CD14-positive monocyte (primary cell): ENCODE measurements around the gene TP73. TPM values are rescaled to one million over a fixed set of nuclear protein-coding genes. Genes with fewer than 3 reads are reported as not detected.

Source experiments
- DNase-seq, 3 donors: peaks; one replicate each; pipeline ENCODE4 v3.0.0-alpha.2; 2011 to 2022
- H2AFZ ChIP-seq: 2 replicates; pipeline ENCODE4 v1.6.0; 2012; ENCODE audit warnings: mild to moderate bottlenecking, low read depth, low read length, inconsistent platforms; ENCODE audit not compliant: insufficient read depth, poor library complexity, severe bottlenecking
- H3K27ac ChIP-seq, 2 donors: 1 replicate in 1 of 2; 2 replicates in 1 of 2; pipeline ENCODE4 v1.5.1; 2012 to 2013; ENCODE audit warnings: low read length in 2 of 2, control low read depth in 1 of 2, inconsistent platforms in 1 of 2, low read depth in 1 of 2, mild to moderate bottlenecking in 1 of 2
- H3K27me3 ChIP-seq, 2 donors: one replicate each; pipeline versions ENCODE4 v1.6.0 to v1.6.1; 2011 to 2013; ENCODE audit warnings: low read length in 2 of 2; ENCODE audit not compliant: control insufficient read depth in 2 of 2, insufficient read depth in 2 of 2
- H3K36me3 ChIP-seq, 2 donors: replicated peaks in 1 of 2; 1 replicate in 1 of 2; 2 replicates in 1 of 2; pipeline versions ENCODE4 v1.5.1 to v1.6.1; 2012 to 2013; ENCODE audit warnings: low read length in 2 of 2, control low read depth in 1 of 2, inconsistent platforms in 1 of 2, mild to moderate bottlenecking in 1 of 2; ENCODE audit not compliant: insufficient read depth in 2 of 2, control insufficient read depth in 1 of 2
- H3K4me1 ChIP-seq, 2 donors: 1 replicate in 1 of 2; 2 replicates in 1 of 2; pipeline versions ENCODE4 v1.5.1 to v1.6.1; 2012 to 2013; ENCODE audit warnings: low read length in 2 of 2, control low read depth in 1 of 2, inconsistent platforms in 1 of 2, mild to moderate bottlenecking in 1 of 2, moderate library complexity in 1 of 2; ENCODE audit not compliant: insufficient read depth in 2 of 2, control insufficient read depth in 1 of 2
- H3K4me2 ChIP-seq: replicated peaks from 2 replicates; pipeline ENCODE3; 2012; ENCODE audit warnings: low read length, moderate library complexity, mild to moderate bottlenecking; ENCODE audit not compliant: poor library complexity, severe bottlenecking; ENCODE audit errors: extremely low read depth
- H3K4me3 ChIP-seq, 3 experiments: fragments of 200-600 bp in 1 of 3; sonication (generic) in 1 of 3; replicated peaks in 1 of 3; 1 replicate in 2 of 3; 2 replicates in 1 of 3; pipeline ENCODE4 v1.5.1; 2011 to 2013; ENCODE audit warnings: low read length in 3 of 3, mild to moderate bottlenecking in 3 of 3, control low read depth in 2 of 3, low read depth in 2 of 3, inconsistent platforms in 1 of 3, moderate library complexity in 1 of 3
- H3K79me2 ChIP-seq: 2 replicates; pipeline ENCODE4 v1.6.0; 2012; ENCODE audit warnings: mild to moderate bottlenecking, control low read depth, inconsistent platforms, low read length, moderate library complexity; ENCODE audit not compliant: insufficient read depth
- H3K9ac ChIP-seq: 2 replicates; pipeline ENCODE4 v1.6.0; 2017; ENCODE audit warnings: low read length, mild to moderate bottlenecking; ENCODE audit not compliant: insufficient read depth, poor library complexity, severe bottlenecking
- H3K9me3 ChIP-seq, 2 donors: replicated peaks in 1 of 2; 1 replicate in 1 of 2; 2 replicates in 1 of 2; pipeline versions ENCODE4 v1.5.1 to v1.6.1; 2012 to 2013; ENCODE audit warnings: low read length in 2 of 2, control low read depth in 1 of 2; ENCODE audit not compliant: control insufficient read depth in 1 of 2, insufficient read depth in 1 of 2
- H4K20me1 ChIP-seq: 2 replicates; pipeline ENCODE4 v1.6.0; 2012; ENCODE audit warnings: mild to moderate bottlenecking, low read length, control low read depth, moderate library complexity; ENCODE audit not compliant: insufficient read depth
- H3K27ac Mint-ChIP-seq, 7 donors: one replicate each; pipeline ENCODE4 v1.8.0; 2020; ENCODE audit warnings: mild to moderate bottlenecking in 7 of 7, mixed read lengths in 7 of 7, moderate library complexity in 6 of 7, inconsistent platforms in 2 of 7
- H3K27me3 Mint-ChIP-seq, 3 donors: one replicate each; pipeline ENCODE4 v1.8.0; 2021 to 2022; ENCODE audit warnings: low read depth in 3 of 3, mild to moderate bottlenecking in 3 of 3, mixed read lengths in 3 of 3, moderate library complexity in 3 of 3, inconsistent platforms in 1 of 3
- H3K36me3 Mint-ChIP-seq, 2 donors: one replicate each; pipeline ENCODE4 v1.8.0; 2020; ENCODE audit warnings: mixed read lengths in 2 of 2, inconsistent platforms in 1 of 2, mild to moderate bottlenecking in 1 of 2
- H3K4me1 Mint-ChIP-seq: one replicate; pipeline ENCODE4 v1.8.0; 2020; ENCODE audit warnings: mild to moderate bottlenecking, mixed read lengths
- H3K4me3 Mint-ChIP-seq, 2 donors: one replicate each; pipeline ENCODE4 v1.8.0; 2020; ENCODE audit warnings: mild to moderate bottlenecking in 2 of 2, mixed read lengths in 2 of 2, moderate library complexity in 1 of 2
- H3K9me3 Mint-ChIP-seq, 7 donors: one replicate each; pipeline ENCODE4 v1.8.0; 2020 to 2022; ENCODE audit warnings: mixed read lengths in 7 of 7, mild to moderate bottlenecking in 6 of 7, moderate library complexity in 6 of 7, inconsistent platforms in 2 of 7
- WGBS: methylation state at CpG from one replicate; pipeline ENCODE4 v1.1.5; 2013; ENCODE audit warnings: missing lambda C conversion rate; ENCODE audit not compliant: insufficient coverage; 5-methylcytosine and 5-hydroxymethylcytosine counted together
- intact Hi-C, 2 donors: fragments of 100-400 bp; cut with micrococcal nuclease; formaldehyde crosslinking; loops; one replicate each; pipeline versions ENCODE4 v1.15.0 to v1.15.1; 2023
- polyA plus RNA-seq, 3 donors: library from polyadenylated mRNA; depleted of rRNA in 1 of 3; unstranded in 2 of 3; stranded (reverse) in 1 of 3; fragments of 300-500 nt in 2 of 3; fragments of >200 nt in 1 of 3; fragmentation: Illumina TruSeq in 2 of 3; gene quantifications; 1 replicate in 2 of 3; 2 replicates in 1 of 3; pipeline ENCODE4 v1.2.3, GENCODE V29; 2012 to 2021
- TF ChIP-seq, protein P1 (sequence below): fragments of 200-600 bp; IDR thresholded peaks from one replicate; pipeline ENCODE4 v1.8.0; 2022; ENCODE audit warnings: antibody characterized with exemption, mild to moderate bottlenecking

TP73 gene
- polyA plus RNA-seq, 3 donors = 0.21 to 0.42 TPM; not detected in 1

DNA sequence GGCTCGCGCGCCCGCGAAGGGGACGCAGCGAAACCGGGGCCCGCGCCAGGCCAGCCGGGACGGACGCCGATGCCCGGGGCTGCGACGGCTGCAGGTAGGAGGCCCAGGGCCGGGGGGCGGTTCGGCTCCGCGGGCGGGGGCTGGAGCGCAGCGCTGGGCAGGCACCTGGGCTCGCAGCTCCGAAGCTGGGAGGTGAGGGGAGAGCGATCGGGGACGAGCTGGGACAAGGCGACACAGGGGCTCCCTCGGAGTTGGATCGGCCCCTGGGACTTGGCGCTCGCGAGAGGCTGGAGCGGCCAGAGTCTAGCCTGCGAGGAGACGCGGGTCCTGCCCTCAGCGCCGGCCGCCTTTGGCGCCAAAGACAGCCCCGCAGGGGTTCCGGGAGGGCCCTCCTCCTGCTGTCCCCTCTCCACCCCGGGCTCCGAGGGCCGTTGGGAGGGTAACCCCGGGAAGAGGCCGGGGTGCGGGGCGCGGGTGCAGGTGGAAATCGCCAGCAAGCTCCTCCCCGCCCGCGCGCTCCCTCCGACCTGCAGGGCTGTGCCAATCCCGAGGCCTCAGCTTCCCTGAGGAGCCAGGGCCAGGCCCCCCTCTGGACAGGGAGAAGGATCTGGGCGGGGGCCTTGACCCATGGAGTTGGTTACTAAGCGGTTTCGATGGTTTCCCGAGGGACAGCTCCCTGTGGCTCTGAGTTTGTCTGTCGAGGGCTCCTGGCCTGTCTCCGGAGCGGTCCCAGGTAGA lies 401 bp downstream of the TP73 start:
- no peak overlapping the region for H3K27ac ChIP-seq
- Mint-ChIP-seq H3K4me1 (peaks cover 26% of the 10 kb centered on the region), H3K36me3 (peaks cover 6% of the 10 kb centered on the region in 2 donors), H3K9me3 (peaks cover 0 to 15% (median 5%) of the 10 kb centered on the region in 7 donors), H3K4me3 (peak overlapping the region; percentile 49 to 70), H3K27me3 (peaks cover 50 to 72% (median 61%) of the 10 kb centered on the region in 3 donors), H3K27ac (no peak overlapping the region)
- intact Hi-C loops = loop anchor here in 1 of 2 donors (10.0 kb wide), 1 partner anchor 242 kb away; no protein-coding TSS in a partner anchor
- H3K4me1 ChIP-seq = peaks cover 36 to 48% of the 10 kb centered on the region in 2 donors
- DNase-seq = no peak
- H3K27me3 ChIP-seq = peaks cover 36 to 67% of the 10 kb centered on the region in 2 donors
- peaks cover 0 to 6% of the 10 kb centered on the region in 2 donors for H3K36me3 ChIP-seq
- peak overlapping the region in 1 of 3 experiments; percentile 47 for H3K4me3 ChIP-seq
- H3K9me3 ChIP-seq = peaks cover 0 to 9% of the 10 kb centered on the region in 2 donors
- TF ChIP-seq, protein P1, sequence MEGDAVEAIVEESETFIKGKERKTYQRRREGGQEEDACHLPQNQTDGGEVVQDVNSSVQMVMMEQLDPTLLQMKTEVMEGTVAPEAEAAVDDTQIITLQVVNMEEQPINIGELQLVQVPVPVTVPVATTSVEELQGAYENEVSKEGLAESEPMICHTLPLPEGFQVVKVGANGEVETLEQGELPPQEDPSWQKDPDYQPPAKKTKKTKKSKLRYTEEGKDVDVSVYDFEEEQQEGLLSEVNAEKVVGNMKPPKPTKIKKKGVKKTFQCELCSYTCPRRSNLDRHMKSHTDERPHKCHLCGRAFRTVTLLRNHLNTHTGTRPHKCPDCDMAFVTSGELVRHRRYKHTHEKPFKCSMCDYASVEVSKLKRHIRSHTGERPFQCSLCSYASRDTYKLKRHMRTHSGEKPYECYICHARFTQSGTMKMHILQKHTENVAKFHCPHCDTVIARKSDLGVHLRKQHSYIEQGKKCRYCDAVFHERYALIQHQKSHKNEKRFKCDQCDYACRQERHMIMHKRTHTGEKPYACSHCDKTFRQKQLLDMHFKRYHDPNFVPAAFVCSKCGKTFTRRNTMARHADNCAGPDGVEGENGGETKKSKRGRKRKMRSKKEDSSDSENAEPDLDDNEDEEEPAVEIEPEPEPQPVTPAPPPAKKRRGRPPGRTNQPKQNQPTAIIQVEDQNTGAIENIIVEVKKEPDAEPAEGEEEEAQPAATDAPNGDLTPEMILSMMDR = no peak
- WGBS = 3% methylated on average over 68 of the region's 68 CpGs
- peak overlapping the region; percentile 46 for H2AFZ ChIP-seq
- peak overlapping the region; percentile 87 for H3K4me2 ChIP-seq
- H4K20me1 ChIP-seq = peaks cover 4% of the 10 kb centered on the region
- no peak overlapping the region for H3K9ac ChIP-seq
- H3K79me2 ChIP-seq = peaks cover 9% of the 10 kb centered on the region

DNA sequence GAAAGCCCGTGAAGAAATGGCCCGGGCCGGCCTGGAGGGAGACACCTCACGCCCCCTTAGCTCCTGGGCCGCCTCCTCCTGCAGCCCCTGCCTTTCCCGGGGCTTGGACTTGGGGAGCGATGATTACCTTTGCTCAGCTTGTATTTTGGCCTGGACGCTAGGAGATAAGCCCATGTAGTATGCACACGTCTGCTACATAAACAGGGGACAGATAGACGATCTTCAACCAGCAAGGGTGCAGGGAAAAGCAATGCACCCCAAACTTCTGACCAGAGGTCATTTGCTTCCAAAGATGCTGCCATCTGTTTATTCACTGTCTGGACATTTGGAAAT lies 936 bp downstream of the TP73 start:
- peaks cover 36 to 72% of the 10 kb centered on the region in 2 donors for H3K27me3 ChIP-seq
- Mint-ChIP-seq H3K36me3 (peaks cover 6% of the 10 kb centered on the region in 2 donors), H3K4me3 (peak overlapping the region in 1 of 2 donors; percentile 54), H3K27ac (no peak overlapping the region), H3K27me3 (peaks cover 51 to 77% (median 66%) of the 10 kb centered on the region in 3 donors), H3K9me3 (peaks cover 0 to 15% (median 5%) of the 10 kb centered on the region in 7 donors), H3K4me1 (peaks cover 23% of the 10 kb centered on the region)
- peaks cover 0 to under 1% of the 10 kb centered on the region in 2 donors for H3K36me3 ChIP-seq
- peaks cover 36 to 47% of the 10 kb centered on the region in 2 donors for H3K4me1 ChIP-seq
- H3K9ac ChIP-seq = no peak overlapping the region
- 39% methylated on average over 10 of the region's 10 CpGs for WGBS
- peaks cover 0 to 9% of the 10 kb centered on the region in 2 donors for H3K9me3 ChIP-seq
- TF ChIP-seq, protein P1 = no peak
- H3K4me2 ChIP-seq = peak overlapping the region; percentile 87
- H4K20me1 ChIP-seq = peaks cover 4% of the 10 kb centered on the region
- no peak overlapping the region for H3K27ac ChIP-seq
- H3K79me2 ChIP-seq = peaks cover 9% of the 10 kb centered on the region
- H2AFZ ChIP-seq = no peak overlapping the region
- no peak overlapping the region for H3K4me3 ChIP-seq
- intact Hi-C loops = loop anchor here in 1 of 2 donors (10.0 kb wide), 1 partner anchor 242 kb away; no protein-coding TSS in a partner anchor
- no peak for DNase-seq
